HG03045 (cell line): ENCODE results near the gene SFXN5.
"Not testable (repeated sequence)": the region's sequence is repeated elsewhere in the genome, so short reads cannot be mapped to it uniquely, and the experiment has no call there.

Experiments used
- ATAC-seq: cut with Tn5 transposase; IDR thresholded peaks from one replicate; pipeline ENCODE4 v1.9.1; 2021; ENCODE audit warnings: mild to moderate bottlenecking, moderate library complexity; ENCODE audit not compliant: unreplicated experiment

The SFXN5 gene

DNA sequence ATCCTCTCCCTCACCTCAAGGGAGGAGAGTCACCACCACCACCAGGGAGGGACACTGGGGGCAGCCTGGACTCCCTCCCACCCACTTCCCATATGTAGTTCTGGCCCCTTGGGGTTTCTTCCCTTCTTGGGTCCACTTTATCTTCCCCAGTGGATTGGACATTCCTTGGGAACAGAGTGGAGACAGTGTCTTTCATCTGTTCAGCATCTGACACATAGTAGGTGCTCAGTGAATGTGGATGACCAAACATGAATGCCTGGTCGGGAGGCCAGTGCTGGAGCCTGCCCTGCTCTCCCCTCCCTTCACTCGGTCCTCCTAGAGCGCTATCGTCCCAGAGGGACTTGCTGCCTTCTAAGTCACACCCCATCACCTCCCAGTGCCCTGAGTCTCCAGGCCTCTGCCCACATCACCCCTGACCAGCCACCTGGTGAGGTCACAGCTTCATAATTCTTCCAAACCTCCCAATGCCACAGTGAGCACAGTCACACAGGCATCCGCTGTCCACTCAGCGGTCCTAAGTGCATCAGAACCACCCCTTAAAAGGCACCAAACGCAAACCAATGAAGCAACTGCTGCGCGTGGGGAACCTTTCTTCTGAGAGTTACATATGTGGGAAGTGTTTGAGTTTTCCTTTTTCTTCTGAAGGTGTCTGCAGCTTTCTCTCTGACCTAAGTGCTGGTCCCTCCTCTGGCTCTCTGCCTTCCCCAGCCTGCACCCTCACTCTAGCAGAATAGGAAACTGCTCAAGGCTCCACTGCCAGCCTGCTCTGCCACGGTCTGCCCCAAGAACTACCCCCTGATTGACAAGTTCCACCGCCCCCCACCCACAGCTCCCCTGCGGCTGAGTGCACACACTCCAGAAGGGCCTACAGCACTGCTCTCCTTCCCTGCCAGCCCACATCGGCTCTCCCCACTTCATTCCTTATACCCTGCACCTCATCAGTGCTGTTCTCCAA lies 7.2 kb upstream of the SFXN5 start:
- ATAC-seq, result no peak

DNA sequence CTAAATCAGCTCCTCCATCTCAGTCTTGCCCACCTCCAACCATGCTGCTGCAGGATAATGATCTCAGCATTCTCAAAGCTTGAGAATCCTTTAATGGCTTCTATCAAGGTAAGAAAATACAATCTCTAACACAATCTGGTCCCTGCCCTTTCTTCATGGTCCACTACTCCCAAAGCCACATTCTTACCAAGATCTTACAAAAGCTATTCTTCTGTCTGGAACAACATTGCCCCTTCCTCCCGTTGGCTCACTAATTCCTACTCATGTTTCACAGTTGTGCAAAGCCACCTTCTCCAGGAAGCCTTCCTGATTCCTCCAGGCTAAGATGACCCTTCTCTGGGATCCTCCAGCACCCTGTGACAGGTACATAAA lies 5.9 kb upstream of the SFXN5 start:
- no peak for ATAC-seq

DNA sequence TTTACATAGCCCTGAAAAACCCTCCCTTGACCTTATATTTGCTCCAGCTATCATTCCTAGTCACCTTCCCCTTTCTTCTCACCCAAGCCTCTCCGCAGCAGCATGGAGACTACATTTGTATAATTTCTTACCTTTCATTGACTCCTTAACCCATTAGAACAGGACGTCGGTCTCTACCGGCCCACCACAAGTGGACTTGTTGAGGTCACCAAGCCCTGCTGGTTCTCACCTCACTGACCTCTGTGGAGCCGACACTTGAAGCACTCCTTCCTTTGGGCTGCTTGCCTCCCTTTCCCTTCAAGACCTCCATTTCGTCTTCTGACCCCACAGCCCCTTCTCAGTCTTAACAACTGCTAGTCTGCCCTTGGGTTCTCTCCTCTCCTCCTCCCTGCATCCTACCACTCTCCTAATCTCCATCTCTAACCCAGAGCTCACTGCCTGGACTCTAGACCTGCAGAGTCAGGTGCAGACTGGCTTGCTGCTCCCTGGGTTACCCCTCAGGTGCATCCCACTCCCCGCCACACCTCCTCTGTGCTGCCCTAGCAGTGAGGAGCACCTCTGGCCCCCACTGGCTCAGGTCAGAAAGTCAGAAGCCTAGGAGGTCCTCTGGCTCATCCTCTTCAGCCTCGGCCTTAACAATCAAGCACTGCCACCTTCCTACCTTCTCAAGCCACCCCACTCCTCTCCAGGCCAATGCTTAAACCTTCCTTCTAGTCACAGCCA lies 5.3 kb upstream of the SFXN5 start:
- no peak for ATAC-seq

DNA sequence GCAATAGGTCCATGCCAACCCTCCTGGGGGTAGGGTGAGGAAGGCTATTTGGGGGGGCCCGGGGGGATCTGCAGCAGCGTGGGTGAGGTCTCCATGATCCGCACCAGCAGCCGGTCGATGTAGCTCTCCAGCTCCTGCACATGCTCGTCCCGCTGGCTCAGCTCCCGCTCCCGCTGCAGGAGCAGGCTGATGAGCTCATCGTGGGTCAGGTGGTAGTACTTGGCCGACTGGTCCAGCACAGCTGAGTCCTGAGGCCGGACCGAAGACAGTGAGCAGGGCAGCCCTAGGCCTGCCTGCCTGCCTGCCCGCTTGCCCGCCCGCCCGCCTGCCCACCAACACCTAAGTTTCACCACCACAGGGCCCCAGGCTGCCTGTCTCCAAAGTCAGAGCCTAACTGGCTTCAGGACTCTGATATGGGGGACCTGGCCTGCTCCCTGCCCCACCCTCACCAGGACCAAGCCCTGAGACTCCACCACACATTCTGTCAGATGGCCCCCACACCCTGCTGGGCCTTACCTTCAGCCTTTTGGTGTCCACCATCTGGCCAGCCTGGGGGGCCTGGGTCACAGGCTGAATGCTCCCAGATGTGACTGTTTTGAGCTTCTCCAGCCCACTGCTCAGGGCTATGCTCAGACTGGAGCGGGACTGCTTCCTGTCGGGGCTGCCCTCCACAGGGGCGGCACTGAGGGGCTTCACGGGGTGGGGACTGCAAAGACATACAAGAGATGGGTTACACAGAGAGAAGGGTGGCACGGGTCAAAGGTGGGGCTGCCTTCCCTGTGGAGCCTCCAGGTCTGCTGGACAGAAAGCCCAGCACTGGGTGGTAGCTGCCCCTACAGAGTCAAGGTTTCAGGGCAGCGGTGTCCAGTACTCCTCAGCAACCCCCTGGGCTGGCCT lies 4.2 kb upstream of the SFXN5 start:
- ATAC-seq, result no peak

DNA sequence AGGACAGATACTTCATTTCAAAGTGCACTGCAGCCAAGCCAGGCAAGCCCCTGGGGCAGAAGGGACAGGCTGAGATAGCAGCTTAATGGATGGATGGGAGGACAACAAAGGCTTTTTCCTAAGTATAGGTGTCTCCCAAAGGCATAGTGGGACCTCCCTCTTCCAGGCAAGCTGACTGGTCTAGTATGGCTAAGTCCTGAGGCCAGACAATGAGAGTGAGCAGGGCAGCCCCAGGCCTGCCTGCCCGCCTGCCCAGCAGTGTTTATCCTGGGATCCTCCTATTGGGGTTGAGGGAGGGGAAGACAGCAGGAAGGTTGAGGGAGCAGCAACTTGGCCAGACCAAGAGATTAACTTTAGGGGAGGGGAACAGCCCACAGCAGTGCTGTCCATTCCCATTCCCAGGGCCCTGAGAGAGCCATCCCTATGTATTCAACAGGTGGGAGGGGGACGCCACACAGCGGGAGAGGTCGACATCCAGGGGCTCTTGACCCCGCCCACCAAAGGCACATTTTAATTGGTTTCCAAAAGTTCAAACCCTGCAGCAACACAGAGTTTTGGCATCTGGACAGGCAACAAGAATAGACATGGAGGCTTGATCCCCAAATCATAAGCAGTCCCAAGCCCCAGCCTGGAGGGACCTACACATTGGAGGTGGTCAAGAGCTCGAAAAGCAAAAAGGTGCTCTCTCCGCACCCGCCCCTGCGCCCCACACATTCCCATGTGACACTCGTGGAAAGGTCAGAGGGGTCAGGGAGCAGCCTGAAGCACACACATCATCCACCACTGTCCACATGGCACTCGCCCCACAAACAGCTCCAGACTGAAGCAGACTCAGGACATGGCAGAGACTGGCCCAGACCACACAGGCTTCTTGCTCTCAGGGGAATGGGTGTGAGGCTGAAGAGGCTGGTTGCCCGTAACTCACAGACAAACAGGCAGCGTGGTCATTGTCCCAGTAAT lies 2.9 kb upstream of the SFXN5 start:
- no peak for ATAC-seq

DNA sequence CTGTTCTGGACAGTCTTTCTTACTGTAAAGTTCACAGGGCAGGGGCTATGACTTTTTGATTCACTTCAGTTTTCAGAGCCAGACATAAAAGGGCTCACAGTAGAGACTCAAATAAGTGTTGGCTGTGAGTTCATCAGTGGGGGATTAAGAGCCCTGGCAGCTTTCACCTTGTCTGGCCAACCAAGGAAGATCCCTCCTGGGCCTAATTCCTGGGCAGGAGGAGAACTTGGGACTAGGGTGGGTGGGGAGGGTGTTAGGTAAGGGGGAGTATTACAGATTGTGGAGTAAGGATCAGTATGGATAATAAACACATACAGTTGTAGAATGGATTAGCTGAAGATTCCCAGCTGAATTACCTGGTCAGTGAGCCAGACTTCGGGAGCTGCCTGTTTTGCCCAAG lies 904 bp upstream of the SFXN5 start:
- ATAC-seq, result no peak

DNA sequence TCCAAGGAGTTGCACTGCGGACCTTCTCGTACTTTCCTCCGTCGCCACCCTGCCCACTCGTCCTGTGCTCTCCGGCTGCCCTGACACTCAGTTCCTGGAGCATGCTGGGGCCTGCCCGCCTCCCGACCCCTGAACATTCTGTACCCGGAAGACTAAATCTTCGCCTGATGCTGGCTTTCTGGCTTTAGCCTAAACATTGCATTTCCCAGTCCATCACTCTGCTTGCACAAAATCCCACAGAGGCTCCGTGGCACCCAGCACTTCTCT lies 550 bp upstream of the SFXN5 start:
- peak; percentile 5 for ATAC-seq

DNA sequence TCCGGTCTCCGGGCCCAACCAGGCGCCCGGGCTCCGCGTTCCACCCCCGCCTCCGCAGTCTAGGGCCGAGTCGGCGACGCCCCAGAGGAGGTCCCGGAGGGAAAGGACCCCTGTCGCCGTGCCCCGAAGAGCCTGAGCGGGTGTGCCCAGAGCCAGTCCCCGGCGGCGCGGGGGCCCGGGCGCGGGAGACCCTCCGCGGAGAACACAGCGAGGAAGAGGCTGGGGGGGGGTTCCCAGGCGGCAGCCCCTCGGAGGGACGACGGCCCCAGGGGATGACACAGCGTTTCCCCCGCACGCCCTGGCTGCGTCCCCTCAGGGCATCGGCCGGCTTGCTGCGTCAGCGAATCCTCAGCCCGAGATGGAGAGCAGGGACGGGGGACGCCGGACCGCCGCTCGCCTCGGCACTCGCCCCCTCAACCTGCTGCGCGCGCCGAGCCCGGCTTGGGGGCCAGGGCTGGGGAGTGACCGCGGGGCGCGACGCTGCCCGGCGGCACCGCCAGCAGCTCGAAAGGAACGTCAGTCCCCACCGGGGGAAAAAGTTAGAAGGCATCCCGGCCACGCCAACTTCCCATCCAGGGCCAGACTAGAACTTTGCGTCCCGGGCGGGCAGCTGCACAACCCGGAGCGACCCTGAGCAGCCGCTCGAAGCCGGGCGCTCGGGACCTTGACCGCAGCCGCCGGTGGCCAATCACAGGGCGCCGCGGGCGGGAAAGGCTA lies 711 bp downstream of the SFXN5 start:
- ATAC-seq, result peak; percentile 21

DNA sequence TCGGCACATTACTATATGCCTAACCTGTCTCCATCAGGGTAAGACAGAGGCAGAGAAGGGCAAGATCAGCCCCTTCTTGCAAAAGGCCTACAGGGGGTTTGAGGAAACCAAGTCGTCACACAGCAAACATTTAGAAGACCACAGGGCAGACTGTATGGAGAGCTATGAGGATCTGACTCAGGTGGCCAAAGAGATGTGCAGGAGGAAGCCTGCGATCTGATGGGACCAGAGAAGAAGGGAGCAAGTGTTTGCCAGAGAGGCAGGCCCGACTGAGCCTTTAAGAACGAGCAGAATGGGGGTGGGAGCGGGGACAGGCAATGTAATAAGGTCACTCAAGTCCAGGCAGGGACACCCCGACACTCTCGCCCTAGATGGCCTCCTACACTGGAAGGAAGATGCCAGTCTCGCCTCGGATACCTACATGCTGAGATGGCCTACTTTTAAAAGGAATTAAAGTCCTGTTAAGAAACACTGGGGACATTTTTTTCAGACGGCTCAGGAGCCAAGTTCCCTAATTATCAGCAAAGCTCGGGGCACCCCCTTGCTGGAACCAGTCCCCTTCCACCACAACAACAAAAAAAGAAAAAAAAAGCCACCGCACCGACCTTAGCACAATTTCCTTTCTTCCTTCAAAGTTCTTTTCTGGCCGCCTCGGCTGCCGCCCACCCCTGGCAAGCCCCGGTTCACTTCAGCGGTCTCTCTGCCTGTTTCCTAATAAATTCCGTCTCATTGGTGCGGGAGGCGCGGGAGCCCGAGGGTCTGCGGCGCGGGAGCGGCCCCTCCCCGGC lies 1.5 kb downstream of the SFXN5 start:
- ATAC-seq, result no peak

DNA sequence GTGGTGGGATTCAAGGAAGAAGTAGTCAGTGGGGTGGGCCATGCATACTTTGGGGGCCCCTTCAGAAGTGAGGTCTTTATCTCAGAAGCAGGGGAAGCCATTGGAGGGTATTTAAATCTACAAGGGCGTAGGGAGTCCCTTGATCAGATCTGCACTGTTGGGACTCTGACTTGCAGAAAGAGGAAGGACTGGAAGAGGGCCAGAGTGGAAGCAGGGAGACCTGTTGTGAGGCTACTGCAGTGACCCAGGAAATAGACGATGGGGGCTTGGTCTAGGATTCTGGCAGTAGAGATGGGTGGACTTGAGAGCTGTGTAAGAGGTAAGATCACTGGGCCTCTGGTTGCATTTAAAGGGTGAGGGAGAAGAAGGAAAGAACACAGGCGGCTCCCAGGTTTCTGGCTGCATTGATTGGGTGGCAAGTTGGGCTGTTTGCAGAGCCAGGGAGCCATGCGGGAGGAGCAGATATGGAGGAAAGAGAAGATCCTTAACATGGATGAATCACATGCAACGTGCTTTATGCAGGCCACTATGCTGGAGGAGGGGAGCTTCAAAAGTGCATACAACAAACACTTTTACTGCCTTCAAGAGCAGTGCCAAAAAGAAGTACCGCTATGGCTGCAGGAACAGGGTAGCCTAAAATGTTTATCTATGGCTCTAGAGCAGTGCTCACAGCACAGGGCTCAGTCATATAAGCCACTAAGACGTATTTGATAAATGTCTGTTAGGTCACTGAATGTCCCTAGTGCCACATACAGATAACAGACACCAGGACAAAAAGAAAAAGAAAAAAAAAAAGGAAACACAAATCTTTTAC lies 2.3 kb downstream of the SFXN5 start:
- ATAC-seq, result no peak

DNA sequence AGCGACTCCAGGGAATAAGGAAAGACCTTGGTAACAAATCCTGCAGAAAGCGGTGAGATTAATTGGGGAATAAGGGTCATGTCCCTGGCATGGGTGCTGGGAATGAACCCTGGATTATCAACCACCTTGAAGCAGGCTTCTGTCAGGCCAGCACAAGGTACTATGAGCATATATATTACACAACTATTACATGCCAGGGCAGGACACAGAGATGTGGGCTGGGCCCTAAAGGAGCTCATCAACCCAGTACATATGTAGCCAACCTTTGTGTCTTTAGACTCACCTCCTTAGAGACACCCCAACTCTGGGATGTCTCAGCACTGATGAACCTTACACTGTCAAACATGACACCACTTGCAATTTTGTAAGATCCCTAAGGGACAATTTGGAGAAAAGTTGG lies 3.4 kb downstream of the SFXN5 start:
- no peak for ATAC-seq

DNA sequence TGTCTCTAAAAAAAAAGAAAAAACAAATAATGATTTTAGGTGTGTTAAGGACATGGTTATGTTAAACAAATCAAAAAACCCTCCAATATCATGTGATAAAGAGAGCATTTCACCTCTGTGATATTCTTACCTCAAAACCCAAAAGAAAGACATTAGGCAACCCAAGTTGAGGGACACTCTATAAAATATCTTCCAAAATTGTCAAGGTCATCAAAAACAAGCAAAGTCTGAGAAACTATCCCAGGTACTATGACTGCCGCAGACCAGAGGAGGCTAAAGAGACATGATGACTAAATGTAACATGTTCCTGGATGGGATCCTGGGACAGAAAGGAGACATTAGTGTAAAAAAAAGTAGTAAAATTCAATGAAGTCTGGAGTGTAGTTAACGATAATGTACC lies 4.5 kb downstream of the SFXN5 start:
- ATAC-seq, result no peak

DNA sequence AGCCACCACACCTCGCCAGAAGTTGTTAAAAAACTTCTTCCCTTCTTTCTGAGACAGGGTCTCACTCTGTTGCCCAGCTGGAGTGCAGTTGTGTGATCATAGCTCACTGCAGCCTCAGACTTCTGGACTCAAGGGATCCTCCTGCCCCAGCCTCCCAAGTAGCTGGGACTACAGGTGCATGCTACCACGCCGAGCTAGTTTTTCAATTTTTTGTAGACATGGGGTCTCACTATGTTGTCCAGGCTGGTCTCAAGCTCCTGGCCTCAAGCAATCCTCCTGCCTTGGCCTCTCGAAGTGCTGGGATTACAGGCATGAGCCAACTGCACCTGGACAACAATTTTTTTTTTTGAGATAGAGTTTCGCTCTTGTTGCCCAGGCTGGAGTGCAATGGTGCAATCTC lies 6.4 kb downstream of the SFXN5 start:
- ATAC-seq, result not testable (repeated sequence)

DNA sequence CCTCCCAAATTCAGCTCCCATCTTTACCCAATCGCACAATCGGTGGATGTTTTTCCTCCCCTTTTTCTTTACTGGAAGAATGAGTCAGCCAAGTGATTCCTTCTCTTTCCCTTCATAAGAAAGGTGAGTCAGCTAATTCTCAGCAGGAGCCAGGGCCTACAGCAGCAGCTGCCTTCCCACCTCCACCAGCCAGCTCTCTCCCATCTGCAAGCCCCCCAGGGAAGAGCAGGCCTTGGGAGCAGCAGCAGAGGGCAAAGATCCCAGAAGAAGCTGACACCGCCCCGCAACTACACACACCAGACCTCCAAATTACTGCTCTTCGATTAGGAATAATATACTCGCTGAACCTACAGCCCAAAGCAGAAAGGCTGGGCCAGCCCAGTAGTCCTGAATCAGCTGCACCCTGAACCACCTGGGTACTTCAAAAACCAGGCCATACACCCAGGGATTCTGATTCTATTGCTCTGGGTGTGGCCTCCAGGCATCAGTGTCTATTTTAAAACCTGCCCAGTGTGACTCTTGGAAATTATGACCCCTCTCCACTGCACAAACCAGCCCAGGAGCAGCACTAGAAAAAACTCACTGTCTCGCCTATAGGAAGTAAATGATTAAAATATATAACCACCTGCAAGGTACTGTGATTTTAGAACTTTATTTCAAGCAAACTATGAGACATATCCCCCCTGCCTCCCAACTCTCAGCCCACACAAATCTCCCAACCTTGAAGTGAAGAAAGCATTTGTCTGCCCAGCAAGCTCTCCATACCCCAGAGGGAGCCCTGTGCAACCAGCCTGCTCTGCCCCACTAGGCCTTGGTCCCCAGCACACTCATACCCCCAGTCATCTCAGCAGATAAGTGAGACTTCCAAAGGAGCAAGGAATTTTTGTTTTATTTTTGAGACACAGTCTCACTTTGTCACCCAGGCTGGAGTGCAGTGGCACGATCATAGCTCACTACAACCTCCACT lies 7.3 kb downstream of the SFXN5 start:
- no peak for ATAC-seq

DNA sequence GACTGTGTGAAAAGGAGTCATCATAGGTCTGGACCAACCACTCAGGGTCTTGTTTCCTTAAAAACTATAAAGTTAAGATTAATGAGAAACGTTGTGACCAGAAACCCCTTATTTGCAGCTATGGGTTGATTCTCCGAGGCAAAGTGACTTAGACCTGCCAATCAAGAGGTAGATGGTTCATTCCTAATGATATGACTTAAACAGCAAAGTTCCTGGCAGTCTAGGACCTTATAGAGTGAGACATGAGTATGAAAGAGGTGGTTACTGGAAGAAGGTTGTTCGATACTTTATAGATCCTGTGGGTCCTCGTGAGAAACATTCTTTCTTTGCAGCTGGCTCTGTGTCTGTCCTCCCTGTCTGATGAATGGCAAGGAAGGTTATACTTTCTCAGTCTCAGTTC lies 8.0 kb downstream of the SFXN5 start:
- ATAC-seq, result no peak

DNA sequence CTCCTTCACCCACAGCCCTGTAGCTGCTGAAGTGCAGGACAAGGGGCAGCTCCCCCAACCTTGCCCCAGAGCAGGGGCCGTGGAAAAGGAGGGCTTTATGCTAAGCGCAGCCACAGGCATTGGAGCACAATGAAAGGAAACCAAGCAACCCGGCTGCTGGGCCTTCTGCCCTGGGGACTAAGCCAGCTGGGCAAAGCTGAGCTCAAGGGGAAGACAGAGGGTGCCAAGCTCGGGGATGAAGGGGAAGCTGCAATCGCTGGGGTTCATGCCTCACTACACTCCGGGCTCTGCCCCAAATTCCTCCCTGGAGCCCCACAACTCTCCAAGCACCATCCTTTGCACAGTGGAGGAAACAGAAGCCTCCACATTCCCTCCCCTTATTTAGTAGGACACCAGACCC lies 12.4 kb downstream of the SFXN5 start:
- no peak for ATAC-seq

DNA sequence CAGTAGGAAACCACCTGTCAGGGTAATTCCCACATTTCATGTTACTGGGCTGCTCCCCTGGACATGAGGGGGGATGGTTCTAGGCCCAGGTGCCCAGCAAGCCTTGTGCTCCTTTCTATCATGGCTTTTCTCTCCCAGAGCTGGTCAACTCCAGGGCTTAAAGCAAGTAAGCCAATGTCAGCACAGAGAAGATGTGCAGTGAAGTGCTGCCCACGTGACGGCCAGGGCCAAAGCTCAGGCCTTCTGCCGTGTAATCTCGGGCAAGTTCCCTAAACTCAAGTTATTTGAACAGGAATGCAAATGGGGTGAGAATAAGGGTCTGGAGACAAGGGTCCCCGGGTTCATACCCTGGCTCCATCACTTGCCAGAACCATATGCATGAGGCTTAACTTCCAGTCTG lies 16.5 kb downstream of the SFXN5 start:
- ATAC-seq, result no peak
